MCF 10A (cell line): ENCODE data around the gene TMEM196. TPM values are rescaled to one million over a fixed set of nuclear protein-coding genes. Genes with fewer than 3 reads are reported as not detected.

Experiments used
- BruUV-seq: library from RNA; stranded (reverse); fragments of 400-500 nt; replicated peaks from 2 replicates; lab custom pipeline; 2021; lab: Mats Ljungman, UMichigan
- CTCF ChIA-PET: fragments of 300-600 bp; sonication (Branson Sonifier 250); formaldehyde crosslinking; extraction: SDS; loops from one replicate; lab custom pipeline; 2021; ENCODE audit warnings: antibody characterized with exemption, inconsistent platforms; lab: Yijun Ruan, JAX
- POLR2A ChIA-PET: fragments of 300-600, 350-650 bp; sonication (Branson Sonifier 250); formaldehyde crosslinking; extraction: SDS; loops from one replicate; lab custom pipeline; 2020; ENCODE audit warnings: antibody characterized with exemption, inconsistent platforms; lab: Yijun Ruan, JAX
- DNase-seq: peaks from one replicate; pipeline ENCODE4 v3.0.0-alpha.2; 2018; ENCODE audit not compliant: unreplicated experiment
- H3K27ac Mint-ChIP-seq: one replicate; pipeline ENCODE4 v1.8.0; 2022; ENCODE audit warnings: mild to moderate bottlenecking, low read depth, mixed read lengths; ENCODE audit not compliant: unreplicated experiment
- H3K27me3 Mint-ChIP-seq: one replicate; pipeline ENCODE4 v1.8.0; 2022; ENCODE audit warnings: mixed read lengths; ENCODE audit not compliant: insufficient read depth, unreplicated experiment
- H3K36me3 Mint-ChIP-seq: one replicate; pipeline ENCODE4 v1.8.0; 2022; ENCODE audit warnings: mild to moderate bottlenecking, moderate library complexity, mixed read lengths; ENCODE audit not compliant: insufficient read depth, unreplicated experiment
- H3K4me1 Mint-ChIP-seq: one replicate; pipeline ENCODE4 v1.8.0; 2022; ENCODE audit warnings: mixed read lengths; ENCODE audit not compliant: insufficient read depth, unreplicated experiment
- H3K4me3 Mint-ChIP-seq: one replicate; pipeline ENCODE4 v1.8.0; 2022; ENCODE audit warnings: mild to moderate bottlenecking, moderate library complexity, mixed read lengths; ENCODE audit not compliant: unreplicated experiment
- H3K9me3 Mint-ChIP-seq: one replicate; pipeline ENCODE4 v1.8.0; 2022; ENCODE audit warnings: mixed read lengths; ENCODE audit not compliant: unreplicated experiment
- intact Hi-C: fragments of 100-400 bp; cut with micrococcal nuclease; formaldehyde crosslinking; loops from 2 replicates; pipeline ENCODE4 v1.14.1; 2022
- total RNA-seq: library from RNA; stranded (reverse); gene quantifications from 2 replicates; pipeline ENCODE4 v1.2.3, GENCODE V29; 2022
- TF ChIP-seq, protein P1 (sequence below): fragments of 200-600 bp; IDR thresholded peaks from one replicate; pipeline ENCODE4 v1.8.0; 2022; ENCODE audit warnings: antibody characterized with exemption, mild to moderate bottlenecking; ENCODE audit not compliant: unreplicated experiment

The TMEM196 gene
- total RNA-seq, 1 experiment from 2014 or later = not detected

DNA sequence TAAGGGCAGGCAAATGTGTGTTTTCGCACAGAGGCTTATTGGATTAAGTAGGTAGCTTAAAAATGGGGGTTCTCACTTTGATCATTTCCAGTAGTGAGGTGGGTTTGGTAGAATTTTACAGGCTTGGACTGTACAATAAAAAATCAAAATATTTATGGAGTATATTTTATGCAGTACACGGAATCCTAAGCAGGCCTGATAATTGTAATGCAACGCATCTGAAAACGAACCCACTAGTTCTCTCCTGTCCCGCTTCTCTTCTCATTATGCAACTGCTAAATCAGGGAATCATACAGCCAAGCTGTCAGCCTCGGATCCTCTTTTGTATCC, 64.2 kb downstream of the TMEM196 start:
- peaks cover 42% of the 10 kb centered on the region for H3K4me1 Mint-ChIP-seq
- no TSS peak for BruUV-seq
- TF ChIP-seq, protein P1, sequence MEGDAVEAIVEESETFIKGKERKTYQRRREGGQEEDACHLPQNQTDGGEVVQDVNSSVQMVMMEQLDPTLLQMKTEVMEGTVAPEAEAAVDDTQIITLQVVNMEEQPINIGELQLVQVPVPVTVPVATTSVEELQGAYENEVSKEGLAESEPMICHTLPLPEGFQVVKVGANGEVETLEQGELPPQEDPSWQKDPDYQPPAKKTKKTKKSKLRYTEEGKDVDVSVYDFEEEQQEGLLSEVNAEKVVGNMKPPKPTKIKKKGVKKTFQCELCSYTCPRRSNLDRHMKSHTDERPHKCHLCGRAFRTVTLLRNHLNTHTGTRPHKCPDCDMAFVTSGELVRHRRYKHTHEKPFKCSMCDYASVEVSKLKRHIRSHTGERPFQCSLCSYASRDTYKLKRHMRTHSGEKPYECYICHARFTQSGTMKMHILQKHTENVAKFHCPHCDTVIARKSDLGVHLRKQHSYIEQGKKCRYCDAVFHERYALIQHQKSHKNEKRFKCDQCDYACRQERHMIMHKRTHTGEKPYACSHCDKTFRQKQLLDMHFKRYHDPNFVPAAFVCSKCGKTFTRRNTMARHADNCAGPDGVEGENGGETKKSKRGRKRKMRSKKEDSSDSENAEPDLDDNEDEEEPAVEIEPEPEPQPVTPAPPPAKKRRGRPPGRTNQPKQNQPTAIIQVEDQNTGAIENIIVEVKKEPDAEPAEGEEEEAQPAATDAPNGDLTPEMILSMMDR = no peak
- no peaks in the 10 kb centered on the region for H3K27me3 Mint-ChIP-seq
- DNase-seq = no peak
- ChIA-PET CTCF (interaction anchor here (0.5 to 9.1 kb wide), 31 partner anchors 8 to 1155 kb away, joined by 3 to 121 read pairs (median 3); no protein-coding TSS in a partner anchor), POLR2A (interaction anchor here (0.6 to 2.5 kb wide), 32 partner anchors 9 to 1137 kb away, joined by 3 to 18 read pairs (median 4); partner anchors contain the start of gene ITGB8)
- H3K36me3 Mint-ChIP-seq = peaks cover under 1% of the 10 kb centered on the region
- intact Hi-C loops = no loop called here
- H3K4me3 Mint-ChIP-seq = peak overlapping the region; percentile 97
- no peaks in the 10 kb centered on the region for H3K9me3 Mint-ChIP-seq
- peak overlapping the region; percentile 94 for H3K27ac Mint-ChIP-seq

DNA sequence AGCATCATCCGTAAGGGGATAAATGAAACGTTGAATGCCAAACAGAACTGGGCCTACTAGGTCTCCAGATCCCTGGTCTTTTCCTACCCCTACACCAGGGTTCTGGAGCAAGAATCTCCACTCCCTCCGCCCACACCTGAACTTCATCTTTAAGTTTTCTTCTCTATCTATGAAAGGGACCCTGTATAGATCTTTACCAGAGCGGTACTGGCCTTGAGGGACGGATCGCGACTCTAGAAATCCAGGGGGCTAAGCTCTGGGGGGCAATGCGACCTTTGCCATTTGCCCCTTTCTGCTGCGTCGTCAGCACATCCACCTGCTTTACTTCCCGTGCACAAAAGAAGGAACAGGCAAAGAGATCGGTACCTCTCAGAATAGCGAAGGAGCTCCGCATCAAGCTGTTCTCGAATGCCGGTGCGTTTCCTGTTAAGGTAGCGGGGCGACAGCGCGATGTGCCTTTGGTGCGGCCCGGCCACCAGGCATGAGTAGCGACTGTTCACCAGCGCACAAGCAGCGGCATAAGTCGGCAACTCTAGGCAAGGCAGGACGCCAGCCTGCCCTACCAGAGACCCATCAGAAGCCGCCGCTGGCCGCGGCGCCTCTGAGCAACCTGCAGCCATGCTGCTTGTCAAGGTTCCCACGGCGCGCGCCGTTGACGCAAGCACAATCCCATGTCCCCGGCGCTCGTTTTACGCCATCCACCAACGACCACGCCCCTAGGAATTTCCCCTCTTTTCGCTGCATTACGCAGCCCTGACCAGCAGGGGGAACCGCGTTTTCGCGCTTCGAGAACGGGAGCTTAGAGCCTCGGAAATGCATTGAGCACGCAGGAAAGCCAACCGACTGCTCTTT, 64.8 kb downstream of the TMEM196 start, which contains the start of gene POLR1F:
POLR1F (minus strand) TSS at position 641 of the 852 bp plus-strand sequence; CDS start at position 620, 21 bp downstream.
- CTCF ChIA-PET = interaction anchor here (0.5 to 9.1 kb wide), 32 partner anchors 8 to 1154 kb away, joined by 3 to 121 read pairs (median 3); no protein-coding TSS in a partner anchor
- Mint-ChIP-seq H3K4me3 (peak within 1 kb of the TSS; percentile 97), H3K9me3 (no peaks in the 10 kb centered on the region), H3K36me3 (peaks cover 6% of the 10 kb centered on the region), H3K27me3 (no peaks in the 10 kb centered on the region), H3K4me1 (peaks cover 38% of the 10 kb centered on the region), H3K27ac (peak within 1 kb of the TSS; percentile 94)
- BruUV-seq = no TSS peak
- TF ChIP-seq, protein P1 = peak; percentile 85
- DNase-seq = peak; percentile 96
- POLR2A ChIA-PET = interaction anchor here (0.6 to 2.5 kb wide), 35 partner anchors 9 to 1136 kb away, joined by 3 to 18 read pairs (median 3); partner anchors contain the start of gene ITGB8
- intact Hi-C loops = no loop called here

DNA sequence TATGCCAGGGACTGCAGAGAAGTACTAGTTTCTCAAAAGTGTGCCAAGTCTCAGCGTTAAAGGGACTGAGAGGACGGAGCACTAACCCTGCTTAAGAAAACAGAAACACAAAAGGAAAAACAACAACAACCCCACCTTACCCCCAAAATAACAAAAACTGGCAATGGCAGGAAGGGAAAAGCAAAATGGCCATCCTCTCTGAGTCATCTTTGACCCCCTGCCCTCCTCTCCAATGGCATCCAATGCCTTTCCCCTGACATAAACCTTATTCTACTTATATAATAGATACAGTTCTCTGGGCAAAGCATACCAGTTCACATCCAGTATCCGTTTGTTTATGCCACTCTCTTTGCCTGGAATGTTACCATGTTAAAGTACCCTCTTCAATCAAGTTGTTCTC, 66.2 kb downstream of the TMEM196 start:
- H3K4me3 Mint-ChIP-seq = peak overlapping the region; percentile 97
- ChIA-PET POLR2A (interaction anchor here (1.0 kb wide), 1 partner anchor 623 kb away, joined by 3 read pairs; no protein-coding TSS in a partner anchor), CTCF (interaction anchor here (0.6 to 0.8 kb wide), 3 partner anchors 140 to 1354 kb away, joined by 3 to 4 read pairs (median 3); no protein-coding TSS in a partner anchor)
- H3K27me3 Mint-ChIP-seq = no peaks in the 10 kb centered on the region
- H3K36me3 Mint-ChIP-seq = peaks cover 13% of the 10 kb centered on the region
- BruUV-seq = no TSS peak
- peak; percentile 17 for DNase-seq
- intact Hi-C loops = no loop called here
- peak overlapping the region; percentile 94 for H3K27ac Mint-ChIP-seq
- H3K9me3 Mint-ChIP-seq = peaks cover 8% of the 10 kb centered on the region
- TF ChIP-seq, protein P1 = no peak
- H3K4me1 Mint-ChIP-seq = peaks cover 38% of the 10 kb centered on the region

DNA sequence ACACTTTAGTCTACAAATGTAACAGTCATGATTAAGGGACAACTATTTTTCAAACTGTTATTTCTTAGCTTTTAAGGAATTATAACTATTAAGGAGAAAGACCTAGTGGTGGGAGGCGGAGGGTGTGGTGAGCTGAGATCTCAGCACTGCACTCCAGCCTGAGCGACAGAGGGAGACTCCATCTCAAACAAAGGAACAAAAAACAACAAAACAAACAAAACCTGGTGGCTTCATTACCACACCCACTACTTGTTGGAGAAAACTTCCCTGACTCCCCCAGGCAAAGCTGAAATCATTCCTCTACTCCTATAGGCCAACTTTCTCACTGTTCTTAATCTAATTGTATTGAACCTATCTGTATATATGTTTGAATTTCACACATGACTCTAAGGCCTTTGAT, 67.8 kb downstream of the TMEM196 start:
- H3K4me3 Mint-ChIP-seq = peak overlapping the region; percentile 36
- H3K9me3 Mint-ChIP-seq = peaks cover 8% of the 10 kb centered on the region
- peaks cover 15% of the 10 kb centered on the region for H3K36me3 Mint-ChIP-seq
- no peak for DNase-seq
- peak overlapping the region; percentile 39 for H3K27ac Mint-ChIP-seq
- peaks cover 38% of the 10 kb centered on the region for H3K4me1 Mint-ChIP-seq
- ChIA-PET CTCF (interaction anchor here (1.2 kb wide), 1 partner anchor 713 kb away, joined by 3 read pairs; no protein-coding TSS in a partner anchor), POLR2A (interaction anchor here (0.9 kb wide), 1 partner anchor 943 kb away, joined by 3 read pairs; no protein-coding TSS in a partner anchor)
- no TSS peak for BruUV-seq
- intact Hi-C loops = no loop called here
- H3K27me3 Mint-ChIP-seq = no peaks in the 10 kb centered on the region
- TF ChIP-seq, protein P1 = no peak
